ENCODE measurements around the gene RASGEF1B. TPM values are rescaled to one million over a fixed set of nuclear protein-coding genes. Genes with fewer than 3 reads are reported as not detected.
A peak's percentile ranks its signal among the peaks of the same experiment; 100 is the strongest.

RASGEF1B gene
- total RNA-seq, 1 experiment from 2014 or later = 6.9 TPM

- H3K36me3 Mint-ChIP-seq = no peaks in the 10 kb centered on the region; the same call in 1 of the 2 replicates
- H3K9me3 Mint-ChIP-seq = peaks cover 5% of the 10 kb centered on the region
- peak overlapping the region; percentile 11; the same call in 1 of the 2 replicates for H3K4me3 Mint-ChIP-seq
- no peaks in the 10 kb centered on the region for H3K27me3 Mint-ChIP-seq (ENCODE audit: low read depth)
- ChIA-PET CTCF (interaction anchor here (1.3 kb wide), 1 partner anchor 772 kb away, joined by 4 read pairs; no protein-coding TSS in a partner anchor), POLR2A (interaction anchor here (0.6 kb wide), 1 partner anchor 26 kb away, joined by 3 read pairs; no protein-coding TSS in a partner anchor)
- peaks cover 48% of the 10 kb centered on the region for H3K4me1 Mint-ChIP-seq
- ATAC-seq (peak; percentile 62), DNase-seq (ENCODE audit: low spot score) (no peak)
- peak overlapping the region; percentile 69 for H3K27ac Mint-ChIP-seq
- TF ChIP-seq ESRRA (CRISPR knock-in tag; IDR thresholded peaks at IDR 0.05; ENCODE audit: borderline replicate concordance) (no peak), ZNF219 (CRISPR knock-in tag; IDR thresholded peaks at IDR 0.05; ENCODE audit: borderline replicate concordance) (no peak), HMGA2 (CRISPR knock-in tag; IDR thresholded peaks at IDR 0.05) (no peak)
Measured at GRCh38 chr4:81512757-81513501, 41.2 kb upstream of the RASGEF1B start.

GRCh38 chr4:81512001-81512756 is 40.5 kb upstream of the RASGEF1B start:
- Mint-ChIP-seq H3K4me3 (peak overlapping the region; percentile 11; the same call in 1 of the 2 replicates), H3K27me3 (ENCODE audit: low read depth) (no peaks in the 10 kb centered on the region), H3K36me3 (no peaks in the 10 kb centered on the region; the same call in 1 of the 2 replicates), H3K4me1 (peaks cover 44% of the 10 kb centered on the region), H3K9me3 (peaks cover 3% of the 10 kb centered on the region), H3K27ac (peak overlapping the region; percentile 69; the same call in 1 of the 2 replicates)
- CTCF ChIA-PET = interaction anchor here (1.3 kb wide), 1 partner anchor 773 kb away, joined by 4 read pairs; no protein-coding TSS in a partner anchor
- POLR2A ChIA-PET = no interaction called here
- ATAC-seq = peak; percentile 66
- TF ChIP-seq ELF4 (CRISPR knock-in tag; IDR thresholded peaks at IDR 0.05; ENCODE audit: low read depth) (no peak), ZNF416 (CRISPR knock-in tag; IDR thresholded peaks at IDR 0.05) (no peak), ZNF423 (CRISPR knock-in tag; IDR thresholded peaks at IDR 0.05) (no peak), MYBL2 (CRISPR knock-in tag; IDR thresholded peaks at IDR 0.05) (no peak), GRHL2 (CRISPR knock-in tag; IDR thresholded peaks at IDR 0.05; ENCODE audit: insufficient replicate concordance, severe bottlenecking) (no peak), ATF1 (CRISPR knock-in tag; IDR thresholded peaks at IDR 0.05) (no peak)
- no peak for DNase-seq (ENCODE audit: low spot score)

DNA sequence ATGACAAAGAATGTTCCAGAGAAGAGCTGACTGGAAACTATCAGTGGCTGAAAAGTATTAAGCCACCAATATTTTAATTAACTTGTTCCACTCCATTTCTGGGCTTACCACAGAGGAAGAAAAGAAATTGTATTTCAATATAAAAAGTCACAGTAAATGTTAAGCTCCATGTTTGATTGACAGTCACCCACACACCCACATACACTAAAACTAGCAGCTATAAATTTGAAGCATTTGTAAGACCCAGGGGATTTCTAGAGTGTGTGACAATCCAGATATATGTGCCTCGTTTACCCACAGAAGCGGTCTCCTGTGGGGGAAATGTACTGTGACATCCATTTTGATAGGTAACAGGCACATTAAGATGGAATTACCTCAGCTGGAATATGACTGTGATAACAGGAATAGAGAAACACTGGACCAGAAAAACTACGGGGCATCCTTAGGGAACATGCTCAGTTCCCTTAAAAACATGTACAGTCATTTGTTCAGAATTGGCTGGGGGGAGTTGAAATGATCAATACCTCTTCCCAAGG is 39.0 kb upstream of the RASGEF1B start:
- DNase-seq (ENCODE audit: low spot score) = no peak
- TF ChIP-seq ZNF281 (CRISPR knock-in tag; IDR thresholded peaks at IDR 0.05) (no peak), ZNF512 (CRISPR knock-in tag; IDR thresholded peaks at IDR 0.05; ENCODE audit: borderline replicate concordance) (no peak), ZNF138 (CRISPR knock-in tag; conservative IDR thresholded peaks at IDR 0.05) (no peak), ATF1 (CRISPR knock-in tag; IDR thresholded peaks at IDR 0.05) (no peak), AR (CRISPR knock-in tag; IDR thresholded peaks at IDR 0.05) (no peak), ZNF671 (CRISPR knock-in tag; IDR thresholded peaks at IDR 0.05) (no peak), TEAD4 (CRISPR knock-in tag; IDR thresholded peaks at IDR 0.05) (no peak), IRF1 (CRISPR knock-in tag; IDR thresholded peaks at IDR 0.05) (no peak), HMGA2 (CRISPR knock-in tag; IDR thresholded peaks at IDR 0.05) (no peak), SP1 (CRISPR knock-in tag; conservative IDR thresholded peaks at IDR 0.05) (no peak)
- TF ChIP-seq, protein P1, sequence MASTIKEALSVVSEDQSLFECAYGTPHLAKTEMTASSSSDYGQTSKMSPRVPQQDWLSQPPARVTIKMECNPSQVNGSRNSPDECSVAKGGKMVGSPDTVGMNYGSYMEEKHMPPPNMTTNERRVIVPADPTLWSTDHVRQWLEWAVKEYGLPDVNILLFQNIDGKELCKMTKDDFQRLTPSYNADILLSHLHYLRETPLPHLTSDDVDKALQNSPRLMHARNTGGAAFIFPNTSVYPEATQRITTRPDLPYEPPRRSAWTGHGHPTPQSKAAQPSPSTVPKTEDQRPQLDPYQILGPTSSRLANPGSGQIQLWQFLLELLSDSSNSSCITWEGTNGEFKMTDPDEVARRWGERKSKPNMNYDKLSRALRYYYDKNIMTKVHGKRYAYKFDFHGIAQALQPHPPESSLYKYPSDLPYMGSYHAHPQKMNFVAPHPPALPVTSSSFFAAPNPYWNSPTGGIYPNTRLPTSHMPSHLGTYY (CRISPR knock-in tag; IDR thresholded peaks at IDR 0.05) = no peak
- no peaks in the 10 kb centered on the region; the same call in 1 of the 2 replicates for H3K36me3 Mint-ChIP-seq
- no peak overlapping the region for H3K4me3 Mint-ChIP-seq
- no peaks in the 10 kb centered on the region for H3K27me3 Mint-ChIP-seq (ENCODE audit: low read depth)
- H3K4me1 Mint-ChIP-seq = peaks cover 42% of the 10 kb centered on the region
- POLR2A ChIA-PET = no interaction called here
- ATAC-seq = no peak
- CTCF ChIA-PET = no interaction called here
- H3K27ac Mint-ChIP-seq = no peak overlapping the region
- no peaks in the 10 kb centered on the region for H3K9me3 Mint-ChIP-seq

Measured in WTC11 (cell line).